ENCODE results near the gene MEGF9. TPM values are rescaled to one million over a fixed set of nuclear protein-coding genes. Genes with fewer than 3 reads are reported as not detected.

Gene MEGF9
- total RNA-seq, 2 experiments from 2014 or later, result 5.1 to 10.2 TPM

GRCh38 chr9:120714846-120715388 lies 647 bp upstream of the MEGF9 start:
- DNase-seq (ENCODE audit: low spot score), result no peak
- Histone ChIP-seq H4K20me1 (ENCODE audit: insufficient read depth, low read length) (0 out of 2 replicates have a peak, but pooled peaks cover 3% of the 10 kb centered on the region), H3K4me2 (ENCODE audit: low read length) (peak overlapping the region; percentile 88), H3K27ac (ENCODE audit: low read depth, low read length, poor library complexity, severe bottlenecking) (peak overlapping the region; percentile 33), H3K79me2 (ENCODE audit: insufficient read depth, low read depth, low read length) (peaks cover 25% of the 10 kb centered on the region; the same call in 1 of the 2 replicates), H3K4me3 (ENCODE audit: low read depth, low read length, poor library complexity, severe bottlenecking) (peak overlapping the region; percentile 86), H3K9me3 (ENCODE audit: low read length) (no peaks in the 10 kb centered on the region), H3K36me3 (ENCODE audit: insufficient read depth, low read length) (no peaks in the 10 kb centered on the region), H3K9me2 (ENCODE audit: insufficient read depth, low read length) (no peaks in the 10 kb centered on the region), H3K4me1 (ENCODE audit: insufficient read depth, low read length, poor library complexity, severe bottlenecking) (peaks cover 38% of the 10 kb centered on the region), H2AFZ (ENCODE audit: low read length) (peak overlapping the region; percentile 79; the same call in 1 of the 2 replicates)
- intact Hi-C loops (cut with micrococcal nuclease; ENCODE audit: unreplicated experiment), result loop anchor here (10.0 kb wide), 1 partner anchor 90 kb away; no protein-coding TSS in a partner anchor
- ChIA-PET CTCF (ENCODE audit: unreplicated experiment) (no interaction called here), POLR2A (interaction anchor here (0.6 to 1.3 kb wide), 5 partner anchors 12 to 782 kb away, joined by 3 to 4 read pairs (median 3); no protein-coding TSS in a partner anchor)
- BruUV-seq (replicated peaks), result TSS peak; percentile 65
- TF ChIP-seq EZH2phosphoT487 (IDR thresholded peaks at IDR 0.05; ENCODE audit: borderline replicate concordance, low read depth, low read length), result no peak
- TF ChIP-seq CTCF (conservative IDR thresholded peaks at IDR 0.05; ENCODE audit: low read length), result no peak

GRCh38 chr9:120713257-120714087 lies 798 bp downstream of the MEGF9 start:
- no peaks in the 10 kb centered on the region for H3K36me3 ChIP-seq (ENCODE audit: insufficient read depth, low read length)
- no peak for DNase-seq (ENCODE audit: low spot score)
- peak overlapping the region; percentile 57; the same call in 1 of the 2 replicates for H2AFZ ChIP-seq (ENCODE audit: low read length)
- no TSS peak for BruUV-seq (replicated peaks)
- TF ChIP-seq CTCF (conservative IDR thresholded peaks at IDR 0.05; ENCODE audit: low read length), result 0 out of 2 replicates have a peak, but pooled peaks have one; percentile 17
- no peak for TF ChIP-seq EZH2phosphoT487 (IDR thresholded peaks at IDR 0.05; ENCODE audit: borderline replicate concordance, low read depth, low read length)
- peaks cover 38% of the 10 kb centered on the region for H3K4me1 ChIP-seq (ENCODE audit: insufficient read depth, low read length, poor library complexity, severe bottlenecking)
- H3K4me2 ChIP-seq (ENCODE audit: low read length), result peak overlapping the region; percentile 98
- no peaks in the 10 kb centered on the region for H3K9me3 ChIP-seq (ENCODE audit: low read length)
- POLR2A ChIA-PET, result interaction anchor here (0.6 to 0.9 kb wide), 4 partner anchors 12 to 1869 kb away, joined by 3 to 4 read pairs (median 4); partner anchors contain the start of gene OR1L8
- 0 out of 2 replicates have a peak, but pooled peaks cover 3% of the 10 kb centered on the region for H4K20me1 ChIP-seq (ENCODE audit: insufficient read depth, low read length)
- intact Hi-C loops (cut with micrococcal nuclease; ENCODE audit: unreplicated experiment), result loop anchor here (10.0 kb wide), 1 partner anchor 89 kb away; no protein-coding TSS in a partner anchor
- peak overlapping the region; percentile 86 for H3K4me3 ChIP-seq (ENCODE audit: low read depth, low read length, poor library complexity, severe bottlenecking)
- no peak overlapping the region for H3K27ac ChIP-seq (ENCODE audit: low read depth, low read length, poor library complexity, severe bottlenecking)
- CTCF ChIA-PET (ENCODE audit: unreplicated experiment), result no interaction called here
- H3K79me2 ChIP-seq (ENCODE audit: insufficient read depth, low read depth, low read length), result peaks cover 25% of the 10 kb centered on the region; the same call in 1 of the 2 replicates
- H3K9me2 ChIP-seq (ENCODE audit: insufficient read depth, low read length), result no peaks in the 10 kb centered on the region

Data from OCI-LY7 (cell line).